SK-N-MC (cell line): ENCODE results near the gene C8A.

Experiments used
- EZH2 ChIP-seq: fragments of 200-600 bp; sonication (generic); IDR thresholded peaks from one replicate; pipeline ENCODE4 v1.6.1; 2017; ENCODE audit warnings: antibody characterized with exemption
- POLR2AphosphoS5 ChIP-seq: IDR thresholded peaks from 2 replicates; pipeline ENCODE4 v1.6.1; 2012; ENCODE audit warnings: mild to moderate bottlenecking, low read depth, low read length, borderline replicate concordance

DNA sequence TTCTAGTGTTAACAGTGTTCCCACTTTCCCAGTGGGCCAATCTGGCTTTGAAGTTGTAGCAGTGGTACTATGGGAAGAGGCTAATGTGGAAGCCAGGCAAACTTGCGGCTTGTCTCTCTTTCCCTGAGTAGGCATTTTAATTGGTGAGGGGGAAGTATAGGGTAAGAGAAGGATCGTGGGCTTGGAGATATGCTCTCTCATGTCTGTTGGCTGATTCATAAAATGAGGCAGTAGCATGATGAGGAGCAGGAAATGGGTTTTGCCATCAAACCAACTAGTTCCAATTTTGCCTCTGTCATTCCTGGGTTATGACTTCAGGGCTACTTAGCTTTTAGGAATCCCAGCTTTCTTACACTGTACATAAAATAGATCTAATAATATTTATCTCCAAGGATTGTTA lies 12.1 kb downstream of the C8A start:
- TF ChIP-seq EZH2, result no peak
- no peak for TF ChIP-seq POLR2AphosphoS5
